Stimulated activated naive CD8-positive, alpha-beta T cell treated with anti-CD3 and anti-CD28 coated beads, Interleukin-15, Interleukin-2, amounts not matched to agents 100 ng/mL and 50 ng/mL, for 24 hours (primary cell): Measurements from ENCODE around the gene MOK.

Source experiments
- H3K27ac Mint-ChIP-seq: one replicate; pipeline ENCODE4 v1.8.0; 2021; ENCODE audit warnings: mild to moderate bottlenecking, mixed read lengths
- H3K27me3 Mint-ChIP-seq: one replicate; pipeline ENCODE4 v1.8.0; 2021; ENCODE audit warnings: mixed read lengths
- H3K36me3 Mint-ChIP-seq: one replicate; pipeline ENCODE4 v1.8.0; 2021; ENCODE audit warnings: low read depth, mixed read lengths
- H3K4me1 Mint-ChIP-seq: one replicate; pipeline ENCODE4 v1.8.0; 2021; ENCODE audit warnings: low read depth, mixed read lengths
- H3K4me3 Mint-ChIP-seq: one replicate; pipeline ENCODE4 v1.8.0; 2021; ENCODE audit warnings: mild to moderate bottlenecking, mixed read lengths
- H3K9me3 Mint-ChIP-seq: one replicate; pipeline ENCODE4 v1.8.0; 2021; ENCODE audit warnings: mixed read lengths

Gene MOK

GRCh38 chr14:102218688-102219087, 86.3 kb downstream of the MOK start:
- Mint-ChIP-seq H3K9me3 (no peaks in the 10 kb centered on the region), H3K27ac (no peak overlapping the region), H3K4me1 (peaks cover 19% of the 10 kb centered on the region), H3K4me3 (no peak overlapping the region), H3K36me3 (no peaks in the 10 kb centered on the region), H3K27me3 (no peaks in the 10 kb centered on the region)

- Mint-ChIP-seq H3K9me3 (no peaks in the 10 kb centered on the region), H3K4me3 (no peak overlapping the region), H3K27ac (no peak overlapping the region), H3K36me3 (no peaks in the 10 kb centered on the region), H3K27me3 (no peaks in the 10 kb centered on the region), H3K4me1 (peaks cover 19% of the 10 kb centered on the region)
Observed at GRCh38 chr14:102217987-102218421, 87.0 kb downstream of the MOK start.

- Mint-ChIP-seq H3K4me3 (no peak overlapping the region), H3K9me3 (no peaks in the 10 kb centered on the region)
Observed at GRCh38 chr14:102217399-102217798, 87.6 kb downstream of the MOK start.

DNA sequence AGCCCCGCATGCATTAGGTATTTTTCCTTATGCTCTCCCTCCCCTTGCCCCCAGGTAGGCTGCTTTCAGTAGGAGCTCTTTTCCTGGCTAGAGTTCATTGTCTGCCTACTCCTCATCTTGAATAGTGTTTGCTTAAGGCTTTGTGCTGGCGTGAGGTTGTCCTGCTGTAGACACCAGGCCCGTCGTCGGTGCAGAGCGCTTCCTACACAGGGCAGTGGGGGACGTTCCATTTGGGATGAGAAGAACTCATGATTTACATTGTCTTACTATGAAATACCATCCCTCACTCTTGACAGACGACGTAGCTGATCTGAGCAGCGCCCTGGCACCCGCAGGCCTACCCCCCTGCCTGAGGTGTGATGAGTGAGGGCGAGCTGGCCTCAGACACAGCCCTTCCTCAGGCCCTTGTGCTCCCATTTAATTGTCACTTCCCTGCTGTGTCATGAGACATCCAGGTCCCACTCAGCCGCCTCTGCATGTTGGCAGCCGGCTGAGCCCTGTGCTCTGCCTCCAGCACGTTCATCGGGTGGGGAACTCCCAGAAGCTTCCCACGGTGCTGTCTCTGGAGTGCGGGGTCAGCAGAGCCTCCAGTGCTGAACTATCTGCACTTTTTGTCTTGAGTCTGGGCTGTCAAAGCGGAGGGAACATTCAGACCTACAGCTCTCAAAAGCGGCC, 89.3 kb downstream of the MOK start:
- H3K36me3 Mint-ChIP-seq: peaks cover 5% of the 10 kb centered on the region
- H3K4me3 Mint-ChIP-seq: no peak overlapping the region
- H3K9me3 Mint-ChIP-seq: no peaks in the 10 kb centered on the region
- H3K27me3 Mint-ChIP-seq: no peaks in the 10 kb centered on the region
- H3K4me1 Mint-ChIP-seq: peaks cover 14% of the 10 kb centered on the region
- no peak overlapping the region for H3K27ac Mint-ChIP-seq

More at GRCh38 chr14:102217399-102217798, 87.6 kb downstream of the MOK start:
- no peaks in the 10 kb centered on the region for H3K27me3 Mint-ChIP-seq
- H3K27ac Mint-ChIP-seq: peak overlapping the region; percentile 61
- peaks cover 19% of the 10 kb centered on the region for H3K4me1 Mint-ChIP-seq
- H3K36me3 Mint-ChIP-seq: no peaks in the 10 kb centered on the region

DNA sequence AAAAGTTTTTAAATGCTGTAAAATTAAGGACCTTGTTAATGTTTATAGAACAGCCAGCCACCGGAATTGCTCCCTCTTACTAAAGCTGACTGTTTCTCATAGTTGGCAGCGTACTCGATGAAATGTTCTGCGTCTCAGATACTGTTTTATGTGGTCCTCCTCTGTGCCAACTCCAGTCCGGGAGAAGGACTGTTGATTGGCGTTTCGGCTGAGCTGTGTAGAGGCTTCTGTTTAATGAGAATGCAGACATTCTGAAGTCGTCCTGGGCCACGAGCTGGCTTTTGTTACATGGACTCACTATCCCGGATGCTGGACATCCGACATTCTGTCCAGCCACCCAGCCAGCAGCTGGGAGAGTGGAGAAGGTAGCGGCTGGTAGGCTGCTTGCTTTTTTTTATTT, 89.9 kb downstream of the MOK start:
- no peaks in the 10 kb centered on the region for H3K27me3 Mint-ChIP-seq
- H3K4me1 Mint-ChIP-seq: peaks cover 11% of the 10 kb centered on the region
- H3K36me3 Mint-ChIP-seq: peaks cover 8% of the 10 kb centered on the region
- H3K4me3 Mint-ChIP-seq: no peak overlapping the region
- H3K27ac Mint-ChIP-seq: no peak overlapping the region
- H3K9me3 Mint-ChIP-seq: no peaks in the 10 kb centered on the region

- no peaks in the 10 kb centered on the region for H3K9me3 Mint-ChIP-seq
- H3K4me1 Mint-ChIP-seq: peaks cover 3% of the 10 kb centered on the region
- no peaks in the 10 kb centered on the region for H3K27me3 Mint-ChIP-seq
- no peak overlapping the region for H3K27ac Mint-ChIP-seq
- H3K4me3 Mint-ChIP-seq: no peak overlapping the region
- H3K36me3 Mint-ChIP-seq: peaks cover 17% of the 10 kb centered on the region
Observed at GRCh38 chr14:102213984-102214658, 90.8 kb downstream of the MOK start.

DNA sequence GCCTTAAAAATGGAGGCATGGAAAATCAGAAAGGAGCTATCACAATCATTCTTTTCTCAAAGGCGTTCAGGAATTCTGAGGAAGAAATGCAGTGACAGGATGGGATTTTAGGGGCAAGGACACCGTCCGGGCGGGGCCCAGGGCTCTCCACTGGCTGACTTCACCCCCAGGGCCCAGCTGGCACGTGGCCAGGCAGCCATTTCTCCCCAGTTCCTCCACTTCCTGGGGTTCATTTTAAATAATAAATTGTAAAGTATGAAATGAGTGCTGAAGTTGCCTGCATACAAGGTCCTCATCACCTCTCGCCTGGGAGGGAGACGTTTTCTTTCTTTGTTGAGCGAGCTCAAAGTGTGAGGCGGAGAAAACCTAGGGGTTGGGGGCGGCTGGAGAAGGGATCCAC, 91.5 kb downstream of the MOK start:
- Mint-ChIP-seq H3K36me3 (peaks cover 19% of the 10 kb centered on the region), H3K4me3 (no peak overlapping the region), H3K9me3 (no peaks in the 10 kb centered on the region), H3K27me3 (no peaks in the 10 kb centered on the region), H3K27ac (no peak overlapping the region), H3K4me1 (no peaks in the 10 kb centered on the region)

DNA sequence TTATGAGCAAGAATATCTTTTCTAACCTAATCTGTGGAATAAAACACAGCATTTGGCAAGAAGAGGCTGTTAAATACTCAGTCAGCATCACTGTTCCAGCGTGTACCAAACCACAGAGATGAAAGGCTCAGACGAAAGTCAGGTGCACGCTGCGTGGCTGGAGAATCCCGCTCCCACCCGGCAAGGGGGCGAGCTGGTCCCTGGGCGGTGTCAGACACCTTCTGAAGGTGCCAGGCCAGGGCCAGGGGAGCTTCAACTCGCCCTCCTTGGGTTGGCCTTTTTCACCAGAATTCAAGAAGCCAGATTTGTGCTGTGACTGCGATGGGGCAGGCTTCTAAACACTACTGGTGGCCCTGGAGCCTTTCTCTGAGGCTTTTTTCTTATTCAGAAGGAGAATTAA, 92.1 kb downstream of the MOK start:
- H3K27me3 Mint-ChIP-seq: no peaks in the 10 kb centered on the region
- no peaks in the 10 kb centered on the region for H3K4me1 Mint-ChIP-seq
- H3K4me3 Mint-ChIP-seq: no peak overlapping the region
- H3K27ac Mint-ChIP-seq: no peak overlapping the region
- H3K9me3 Mint-ChIP-seq: no peaks in the 10 kb centered on the region
- peaks cover 20% of the 10 kb centered on the region for H3K36me3 Mint-ChIP-seq

DNA sequence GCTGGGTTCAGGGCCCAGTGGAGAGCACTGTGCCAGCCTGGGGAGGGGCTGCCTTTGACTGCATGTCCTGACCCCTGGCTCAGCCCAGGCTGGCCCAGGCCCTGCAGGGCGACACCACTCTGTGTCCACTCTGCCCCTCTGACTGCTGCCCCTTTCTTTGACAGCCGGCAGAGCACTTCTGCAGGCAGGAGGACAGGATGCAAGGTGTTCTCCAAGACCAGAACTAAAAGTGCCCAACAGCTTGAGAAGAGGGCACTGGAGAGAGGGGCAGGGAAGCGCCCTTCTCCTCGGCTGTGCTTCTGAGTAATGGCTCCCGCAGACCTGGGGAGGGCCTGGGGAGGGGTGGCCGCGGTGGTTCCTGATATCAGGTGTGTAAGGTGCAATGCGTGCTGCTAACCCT, 92.6 kb downstream of the MOK start:
- Mint-ChIP-seq H3K27ac (no peak overlapping the region), H3K9me3 (no peaks in the 10 kb centered on the region), H3K4me1 (no peaks in the 10 kb centered on the region), H3K4me3 (no peak overlapping the region), H3K27me3 (no peaks in the 10 kb centered on the region), H3K36me3 (peaks cover 25% of the 10 kb centered on the region)

DNA sequence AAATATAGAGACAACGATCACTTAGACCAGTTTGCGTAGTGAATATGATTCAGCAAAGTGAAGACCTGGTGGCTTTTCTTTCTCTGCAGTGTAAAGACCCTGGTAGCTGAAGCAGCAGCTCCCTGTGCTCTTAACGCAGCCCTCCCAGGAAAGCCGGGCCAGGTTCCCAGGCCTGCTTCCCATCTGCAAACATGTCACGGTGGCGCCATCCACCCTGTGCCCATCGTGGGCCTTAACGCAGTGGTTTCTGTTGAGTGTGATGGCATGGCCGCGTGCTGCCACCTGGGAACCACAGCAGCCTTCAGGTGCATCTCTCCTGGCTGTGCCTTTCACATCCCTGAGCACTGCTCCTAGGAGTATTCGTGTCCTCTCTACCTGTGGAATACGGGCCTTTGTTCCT, 93.7 kb downstream of the MOK start:
- H3K4me3 Mint-ChIP-seq: no peak overlapping the region
- no peaks in the 10 kb centered on the region for H3K27me3 Mint-ChIP-seq
- H3K36me3 Mint-ChIP-seq: peaks cover 27% of the 10 kb centered on the region
- no peaks in the 10 kb centered on the region for H3K9me3 Mint-ChIP-seq
- no peaks in the 10 kb centered on the region for H3K4me1 Mint-ChIP-seq
- no peak overlapping the region for H3K27ac Mint-ChIP-seq

- H3K36me3 Mint-ChIP-seq: peaks cover 30% of the 10 kb centered on the region
- H3K27ac Mint-ChIP-seq: no peak overlapping the region
Observed at GRCh38 chr14:102210421-102211042, 94.4 kb downstream of the MOK start.

DNA sequence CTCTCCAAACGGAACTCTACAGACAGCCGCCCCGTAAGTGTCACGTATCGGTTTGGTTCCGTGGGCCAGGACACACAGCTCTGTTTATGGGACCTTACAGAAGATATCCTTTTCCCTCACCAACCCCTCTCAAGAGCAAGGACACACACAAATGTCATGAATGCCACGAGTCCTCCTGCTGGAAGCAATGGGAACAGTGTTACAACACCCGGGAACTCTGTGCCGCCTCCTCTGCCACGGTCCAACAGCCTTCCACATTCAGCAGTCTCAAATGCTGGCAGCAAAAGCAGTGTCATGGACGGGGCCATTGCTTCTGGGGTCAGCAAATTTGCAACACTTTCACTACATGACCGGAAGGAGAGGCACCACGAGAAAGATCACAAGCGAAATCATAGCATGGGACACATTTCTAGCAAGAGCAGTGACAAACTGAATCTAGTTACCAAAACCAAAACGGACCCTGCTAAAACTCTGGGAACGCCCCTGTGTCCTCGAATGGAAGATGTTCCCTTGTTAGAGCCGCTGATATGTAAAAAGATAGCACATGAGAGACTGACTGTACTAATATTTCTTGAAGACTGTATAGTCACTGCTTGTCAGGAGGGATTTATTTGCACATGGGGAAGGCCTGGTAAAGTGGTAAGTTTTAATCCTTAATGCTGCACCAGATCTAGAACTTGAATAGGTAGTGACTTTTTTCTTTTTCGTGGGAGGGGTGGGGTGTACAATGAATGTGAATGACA, 95.6 kb downstream of the MOK start:
- H3K4me3 Mint-ChIP-seq: no peak overlapping the region
- H3K27ac Mint-ChIP-seq: peak overlapping the region; percentile 14
- no peaks in the 10 kb centered on the region for H3K9me3 Mint-ChIP-seq
- peaks cover 8% of the 10 kb centered on the region for H3K4me1 Mint-ChIP-seq
- H3K36me3 Mint-ChIP-seq: peaks cover 36% of the 10 kb centered on the region
- H3K27me3 Mint-ChIP-seq: no peaks in the 10 kb centered on the region

More at GRCh38 chr14:102210421-102211042, 94.4 kb downstream of the MOK start:
- Mint-ChIP-seq H3K4me3 (no peak overlapping the region), H3K27me3 (no peaks in the 10 kb centered on the region), H3K9me3 (no peaks in the 10 kb centered on the region), H3K4me1 (peaks cover 3% of the 10 kb centered on the region)

DNA sequence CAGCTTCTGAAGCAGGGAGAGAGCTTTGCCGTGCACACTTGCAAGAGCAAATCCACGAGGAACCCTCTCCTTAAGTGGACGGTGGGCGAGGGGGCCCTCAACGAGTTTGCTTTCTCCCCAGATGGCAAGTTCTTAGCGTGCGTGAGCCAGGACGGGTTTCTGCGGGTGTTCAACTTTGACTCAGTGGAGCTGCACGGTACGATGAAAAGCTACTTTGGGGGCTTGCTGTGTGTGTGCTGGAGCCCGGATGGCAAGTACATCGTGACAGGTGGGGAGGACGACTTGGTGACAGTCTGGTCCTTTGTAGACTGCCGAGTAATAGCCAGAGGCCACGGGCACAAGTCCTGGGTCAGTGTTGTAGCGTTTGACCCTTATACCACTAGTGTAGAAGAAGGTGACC, 96.2 kb downstream of the MOK start:
- Mint-ChIP-seq H3K9me3 (no peaks in the 10 kb centered on the region), H3K4me3 (no peak overlapping the region), H3K36me3 (peaks cover 36% of the 10 kb centered on the region), H3K27ac (no peak overlapping the region), H3K27me3 (no peaks in the 10 kb centered on the region), H3K4me1 (peaks cover 8% of the 10 kb centered on the region)

DNA sequence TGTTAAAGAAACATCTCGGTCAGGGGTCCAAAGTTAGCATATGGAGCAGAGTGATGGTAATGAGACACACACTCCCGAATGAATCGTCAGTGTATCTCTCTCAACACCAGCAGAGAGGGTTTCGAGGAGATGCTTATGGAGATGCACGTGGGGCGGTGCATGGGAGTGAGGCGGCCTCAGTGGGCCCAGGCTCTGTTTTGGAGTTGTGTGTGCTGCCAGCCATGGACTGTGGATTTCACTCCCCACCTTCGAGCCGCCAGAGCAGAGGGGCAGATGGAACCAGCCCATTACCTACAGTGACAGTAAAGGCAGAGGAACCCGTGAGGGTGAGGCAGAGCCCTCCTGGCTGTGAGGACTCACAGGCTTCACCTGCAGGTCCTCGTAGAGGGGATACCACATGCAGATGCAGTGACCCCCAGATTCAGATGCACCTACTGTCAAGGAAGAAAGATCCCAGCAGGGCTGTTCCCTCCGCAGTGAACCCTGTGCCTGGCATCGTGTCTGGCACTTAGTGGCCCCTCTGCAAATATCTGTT, 97.1 kb downstream of the MOK start:
- peaks cover 36% of the 10 kb centered on the region for H3K36me3 Mint-ChIP-seq
- no peak overlapping the region for H3K4me3 Mint-ChIP-seq
- no peaks in the 10 kb centered on the region for H3K27me3 Mint-ChIP-seq
- H3K27ac Mint-ChIP-seq: no peak overlapping the region
- no peaks in the 10 kb centered on the region for H3K9me3 Mint-ChIP-seq
- peaks cover 8% of the 10 kb centered on the region for H3K4me1 Mint-ChIP-seq

- Mint-ChIP-seq H3K9me3 (no peaks in the 10 kb centered on the region), H3K27ac (no peak overlapping the region), H3K27me3 (no peaks in the 10 kb centered on the region), H3K36me3 (peaks cover 36% of the 10 kb centered on the region), H3K4me1 (peaks cover 12% of the 10 kb centered on the region), H3K4me3 (no peak overlapping the region)
Observed at GRCh38 chr14:102206918-102207317, 98.0 kb downstream of the MOK start.
